A549 (cell line): ENCODE results near the gene CFAP77. TPM values are rescaled to one million over a fixed set of nuclear protein-coding genes. Genes with fewer than 3 reads are reported as not detected.
A peak's percentile ranks its signal among the peaks of the same experiment; 100 is the strongest.

Experiments used
- ATAC-seq, 2 experiments: fragments of 200-7000 bp in 1 of 2; fragments of >200 bp in 1 of 2; cut with Nextera tagmentation in 1 of 2; cut with Tn5 transposase in 1 of 2; 3 replicates each; pipeline versions ENCODE4 v1.8.0 to v1.9.1; 2018 to 2020; ENCODE audit warnings: mild to moderate bottlenecking in 1 of 2, moderate library complexity in 1 of 2
- CTCF ChIA-PET: fragments of 300-600 bp; sonication (Branson Sonifier 250); formaldehyde crosslinking; extraction: SDS; loops from one replicate; lab custom pipeline; 2021; ENCODE audit warnings: antibody characterized with exemption, inconsistent platforms; lab: Yijun Ruan, JAX
- POLR2A ChIA-PET: fragments of 350-600 bp; formaldehyde crosslinking; extraction: SDS; loops from one replicate; lab custom pipeline; 2021; ENCODE audit warnings: antibody characterized with exemption, inconsistent platforms; lab: Yijun Ruan, JAX
- DNase-seq, 2 experiments: peaks; one replicate each; pipeline versions ENCODE4 v3.0.0 to v3.0.0-alpha.2; 2011 to 2016; ENCODE audit warnings: low read depth in 1 of 2, low spot score in 1 of 2
- FAIRE-seq: peaks from 2 replicates; lab custom pipeline; 2011; peaks lifted over from hg19 to GRCh38; lab: Jason Lieb, UNC
- H3K27ac ChIP-seq, 2 experiments: fragments of >200 bp; sonication (Bioruptor Twin); formaldehyde crosslinking; 3 replicates each; pipeline ENCODE4 v1.5.1; 2016 to 2017
- H3K4me1 ChIP-seq: fragments of >200 bp; sonication (Bioruptor Twin); formaldehyde crosslinking; 3 replicates; pipeline ENCODE4 v1.6.1; 2016
- H3K4me2 ChIP-seq: fragments of >200 bp; sonication (Bioruptor Twin); formaldehyde crosslinking; 3 replicates; pipeline ENCODE4 v1.6.1; 2016
- H3K4me3 ChIP-seq: fragments of >200 bp; sonication (Bioruptor Twin); formaldehyde crosslinking; 3 replicates; pipeline ENCODE4 v1.5.1; 2016
- H3K9me3 ChIP-seq: fragments of >200 bp; sonication (Bioruptor Twin); formaldehyde crosslinking; 3 replicates; pipeline ENCODE4 v1.6.1; 2016
- BHLHE40 ChIP-seq: IDR thresholded peaks from 2 replicates; pipeline ENCODE4 v1.6.1; 2012; ENCODE audit warnings: low read depth, low read length, inconsistent platforms
- CHD2 ChIP-seq: fragments of 150-350 bp; IDR thresholded peaks from 2 replicates; pipeline ENCODE4 v1.6.1; 2014; ENCODE audit warnings: low read length; ENCODE audit not compliant: partially characterized antibody
- EHF ChIP-seq: fragments of 250-450 bp; sonication (Bioruptor Pico); IDR thresholded peaks from 2 replicates; pipeline ENCODE4 v1.5.0; 2020; ENCODE audit warnings: mild to moderate bottlenecking
- EHMT2 ChIP-seq: fragments of 200-600 bp; sonication (generic); IDR thresholded peaks from 2 replicates; pipeline ENCODE4 v1.6.1; 2016; ENCODE audit warnings: antibody characterized with exemption, low read depth, mild to moderate bottlenecking, moderate library complexity
- EP300 ChIP-seq, 2 experiments: fragments of >200 bp; sonication (Bioruptor Twin); formaldehyde crosslinking; IDR thresholded peaks; 2 replicates in 1 of 2; 3 replicates in 1 of 2; pipeline ENCODE4 v1.6.1; 2016 to 2017
- FOSB ChIP-seq: fragments of 250-450 bp; sonication (Bioruptor Pico); IDR thresholded peaks from 2 replicates; pipeline ENCODE4 v1.5.0; 2020; ENCODE audit warnings: mild to moderate bottlenecking, moderate library complexity
- HDAC2 ChIP-seq: fragments of 200-600 bp; sonication (generic); IDR thresholded peaks from 2 replicates; pipeline ENCODE4 v1.6.1; 2016
- HMGXB4 ChIP-seq: fragments of 250-450 bp; sonication (Bioruptor Pico); IDR thresholded peaks from 2 replicates; pipeline ENCODE4 v1.5.0; 2021; ENCODE audit warnings: mild to moderate bottlenecking, moderate library complexity, borderline replicate concordance
- HOXB13 ChIP-seq: fragments of 250-450 bp; sonication (Bioruptor Pico); IDR thresholded peaks from 2 replicates; pipeline ENCODE4 v1.5.0; 2020; ENCODE audit warnings: low read depth, mild to moderate bottlenecking, moderate library complexity
- HOXB5 ChIP-seq: fragments of 250-450 bp; sonication (Bioruptor Pico); IDR thresholded peaks from 2 replicates; pipeline ENCODE4 v1.5.0; 2020; ENCODE audit warnings: mild to moderate bottlenecking, moderate library complexity
- MAZ ChIP-seq: fragments of 150-350 bp; IDR thresholded peaks from 2 replicates; pipeline ENCODE4 v1.6.1; 2014; ENCODE audit warnings: antibody characterized with exemption, low read depth, low read length, borderline replicate concordance
- NPAS2 ChIP-seq: fragments of 250-450 bp; sonication (Bioruptor Pico); IDR thresholded peaks from 2 replicates; pipeline ENCODE4 v1.8.0; 2022; ENCODE audit warnings: mild to moderate bottlenecking, moderate library complexity, borderline replicate concordance
- NR3C1 ChIP-seq: fragments of >200 bp; sonication (Bioruptor Twin); formaldehyde crosslinking; IDR thresholded peaks from 3 replicates; pipeline ENCODE4 v1.6.1; 2017
- POLR2A ChIP-seq: IDR thresholded peaks from 2 replicates; pipeline ENCODE4 v1.6.1; 2012; ENCODE audit warnings: mild to moderate bottlenecking, low read length
- POLR2AphosphoS2 ChIP-seq: conservative IDR thresholded peaks from 2 replicates; pipeline ENCODE4 v1.6.1; 2012; ENCODE audit warnings: low read length, improper control_type of control experiment, inconsistent platforms
- REST ChIP-seq: fragments of 200-600 bp; sonication (generic); IDR thresholded peaks from 2 replicates; pipeline ENCODE4 v1.6.1; 2016; ENCODE audit warnings: antibody characterized with exemption, mild to moderate bottlenecking, moderate library complexity
- RFX5 ChIP-seq: fragments of 450-650 bp; IDR thresholded peaks from 2 replicates; pipeline ENCODE4 v1.7.1; 2014; ENCODE audit warnings: antibody characterized with exemption, mild to moderate bottlenecking, moderate library complexity
- RNF2 ChIP-seq: fragments of 200-600 bp; sonication (generic); IDR thresholded peaks from 2 replicates; pipeline ENCODE4 v1.6.1; 2016; ENCODE audit warnings: low read depth, mild to moderate bottlenecking, antibody characterized with exemption, moderate library complexity, borderline replicate concordance
- SREBF2 ChIP-seq: fragments of 450-650 bp; IDR thresholded peaks from 2 replicates; pipeline ENCODE4 v1.6.1; 2014; ENCODE audit warnings: mild to moderate bottlenecking, moderate library complexity
- TP53 ChIP-seq: fragments of 250-450 bp; sonication (Bioruptor Pico); IDR thresholded peaks from 2 replicates; pipeline ENCODE4 v1.5.0; 2021; ENCODE audit warnings: mild to moderate bottlenecking, moderate library complexity
- WGBS: methylation state at CpG from one replicate; pipeline ENCODE4 v1.1.6; 2017; ENCODE audit errors: missing lambda C conversion rate; 5-methylcytosine and 5-hydroxymethylcytosine counted together
- polyA plus RNA-seq, 4 experiments: library from polyadenylated mRNA; depleted of rRNA in 3 of 4; stranded (reverse); fragments of >200 nt; fragmentation: RNase III in 1 of 4; extraction: RNeasy Plus Mini Kit Qiagen cat#74134 plus additional on column Dnase treatment in 1 of 4; gene quantifications; 2 replicates in 3 of 4; 3 replicates in 1 of 4; pipeline ENCODE4 v1.2.3, GENCODE V29; 2011 to 2017
- TF ChIP-seq, protein P1 (sequence below): fragments of >200 bp; sonication (Bioruptor Twin); formaldehyde crosslinking; IDR thresholded peaks from 2 replicates; pipeline ENCODE4 v1.6.1; 2016
- TF ChIP-seq, protein P2 (sequence below): IDR thresholded peaks from 2 replicates; pipeline ENCODE4 v1.6.1; 2012; ENCODE audit warnings: low read depth, borderline replicate concordance
- TF ChIP-seq, protein P3 (sequence below): fragments of >200 bp; sonication (Bioruptor Twin); formaldehyde crosslinking; IDR thresholded peaks from 3 replicates; pipeline ENCODE4 v1.5.1; 2016

The CFAP77 gene
- polyA plus RNA-seq, 2 of the 4 experiments (the other 2 are of a cell fraction) = 0.05 TPM; not detected in 1

DNA sequence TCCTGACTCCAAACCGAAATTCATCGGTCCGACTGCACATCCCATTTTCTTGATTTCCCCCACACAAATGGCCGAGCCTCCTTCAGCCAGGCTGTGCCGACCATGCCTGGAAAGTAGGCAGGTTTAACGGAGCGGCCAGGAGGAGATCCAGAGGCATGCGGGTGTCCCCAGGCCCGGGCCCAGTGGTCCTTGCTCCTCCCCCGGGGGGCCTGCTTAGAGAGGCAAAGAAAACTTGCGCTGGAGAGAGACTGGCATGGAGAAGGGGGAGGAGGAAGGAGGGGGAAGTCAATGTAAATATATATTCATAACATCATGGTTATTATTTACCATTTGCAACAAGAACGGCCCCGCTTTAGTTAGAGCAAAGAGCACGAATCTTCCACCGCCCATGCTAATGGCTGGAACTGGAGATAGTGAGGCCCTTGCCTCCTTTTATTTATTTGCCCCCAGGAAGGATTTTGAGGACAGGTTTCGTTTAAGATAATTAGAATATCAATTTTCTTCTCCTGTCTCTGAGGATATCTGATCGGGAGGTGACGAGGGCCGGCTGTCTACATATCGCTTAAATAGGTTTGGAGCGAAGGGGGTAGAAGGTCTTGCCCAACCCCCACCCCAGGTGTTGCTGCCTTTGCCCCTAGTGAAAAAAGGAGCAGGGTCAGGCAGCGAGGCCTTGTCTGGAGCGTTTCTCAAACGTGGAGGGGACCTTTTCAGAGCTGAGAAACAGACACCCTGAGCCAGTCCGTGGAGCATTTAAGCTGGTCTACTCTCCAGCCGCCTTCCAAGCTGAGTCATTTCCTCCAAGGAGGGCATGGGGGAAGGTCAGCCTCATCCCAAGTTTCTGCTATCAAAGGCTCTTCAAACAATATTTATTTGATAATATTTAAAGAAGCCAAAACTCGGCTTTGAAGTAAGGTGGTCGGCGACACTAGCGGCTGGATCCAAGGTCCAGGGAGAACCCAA, 174.9 kb downstream of the CFAP77 start:
- Histone ChIP-seq H3K4me1 (peaks cover 21% of the 10 kb centered on the region; the same call in 2 of the 3 replicates), H3K4me2 (no peak overlapping the region; the same call in 2 of the 3 replicates), H3K4me3 (no peak overlapping the region), H3K9me3 (no peaks in the 10 kb centered on the region), H3K27ac (no peak overlapping the region)
- TF ChIP-seq POLR2AphosphoS2 (no peak), RNF2 (no peak), MAZ (no peak), FOSB (CRISPR knock-in tag) (no peak), HOXB13 (no peak), HMGXB4 (CRISPR knock-in tag) (no peak), BHLHE40 (no peak), RFX5 (no peak), EP300 (IDR thresholded peaks at IDR 0.05) (no peak), HDAC2 (no peak), EHF (CRISPR knock-in tag) (no peak), NPAS2 (CRISPR knock-in tag) (no peak)
- TF ChIP-seq, protein P1, sequence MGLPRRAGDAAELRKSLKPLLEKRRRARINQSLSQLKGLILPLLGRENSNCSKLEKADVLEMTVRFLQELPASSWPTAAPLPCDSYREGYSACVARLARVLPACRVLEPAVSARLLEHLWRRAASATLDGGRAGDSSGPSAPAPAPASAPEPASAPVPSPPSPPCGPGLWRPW = no peak
- TF ChIP-seq, protein P2, sequence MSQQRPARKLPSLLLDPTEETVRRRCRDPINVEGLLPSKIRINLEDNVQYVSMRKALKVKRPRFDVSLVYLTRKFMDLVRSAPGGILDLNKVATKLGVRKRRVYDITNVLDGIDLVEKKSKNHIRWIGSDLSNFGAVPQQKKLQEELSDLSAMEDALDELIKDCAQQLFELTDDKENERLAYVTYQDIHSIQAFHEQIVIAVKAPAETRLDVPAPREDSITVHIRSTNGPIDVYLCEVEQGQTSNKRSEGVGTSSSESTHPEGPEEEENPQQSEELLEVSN = no peak
- TF ChIP-seq, protein P3, sequence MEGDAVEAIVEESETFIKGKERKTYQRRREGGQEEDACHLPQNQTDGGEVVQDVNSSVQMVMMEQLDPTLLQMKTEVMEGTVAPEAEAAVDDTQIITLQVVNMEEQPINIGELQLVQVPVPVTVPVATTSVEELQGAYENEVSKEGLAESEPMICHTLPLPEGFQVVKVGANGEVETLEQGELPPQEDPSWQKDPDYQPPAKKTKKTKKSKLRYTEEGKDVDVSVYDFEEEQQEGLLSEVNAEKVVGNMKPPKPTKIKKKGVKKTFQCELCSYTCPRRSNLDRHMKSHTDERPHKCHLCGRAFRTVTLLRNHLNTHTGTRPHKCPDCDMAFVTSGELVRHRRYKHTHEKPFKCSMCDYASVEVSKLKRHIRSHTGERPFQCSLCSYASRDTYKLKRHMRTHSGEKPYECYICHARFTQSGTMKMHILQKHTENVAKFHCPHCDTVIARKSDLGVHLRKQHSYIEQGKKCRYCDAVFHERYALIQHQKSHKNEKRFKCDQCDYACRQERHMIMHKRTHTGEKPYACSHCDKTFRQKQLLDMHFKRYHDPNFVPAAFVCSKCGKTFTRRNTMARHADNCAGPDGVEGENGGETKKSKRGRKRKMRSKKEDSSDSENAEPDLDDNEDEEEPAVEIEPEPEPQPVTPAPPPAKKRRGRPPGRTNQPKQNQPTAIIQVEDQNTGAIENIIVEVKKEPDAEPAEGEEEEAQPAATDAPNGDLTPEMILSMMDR = no peak
- no peak for FAIRE-seq
- ChIA-PET POLR2A (no interaction called here), CTCF (interaction anchor here (1.0 kb wide), 1 partner anchor 10 kb away, joined by 4 read pairs; no protein-coding TSS in a partner anchor)
- ATAC-seq = no peak
- peak in 1 of 2 experiments; percentile 12 for DNase-seq
- whole genome bisulfite sequencing = 64% methylated on average over 29 of the region's 30 CpGs

GRCh38 chr9:132585954-132586829, 176.2 kb downstream of the CFAP77 start:
- ChIA-PET POLR2A (no interaction called here), CTCF (interaction anchor here (0.6 to 2.3 kb wide), 3 partner anchors 11 to 83 kb away, joined by 3 to 11 read pairs (median 3); no protein-coding TSS in a partner anchor)
- no peak overlapping the region for H3K4me2 ChIP-seq
- WGBS = 87% methylated on average over 42 of the region's 42 CpGs
- H3K9me3 ChIP-seq = no peaks in the 10 kb centered on the region
- FAIRE-seq = no peak
- no peak for DNase-seq
- no peak overlapping the region for H3K4me3 ChIP-seq
- no peak for ATAC-seq
- H3K27ac ChIP-seq = no peak overlapping the region
- peaks cover 21% of the 10 kb centered on the region; the same call in 2 of the 3 replicates for H3K4me1 ChIP-seq
- no peak for TF ChIP-seq CHD2
- TF ChIP-seq NR3C1 = no peak
- no peak for TF ChIP-seq SREBF2
- TF ChIP-seq, protein P3 = no peak
- no peak for TF ChIP-seq TP53
- TF ChIP-seq HOXB5 (CRISPR knock-in tag) = no peak
- TF ChIP-seq EHMT2 = no peak
- no peak for TF ChIP-seq REST
- TF ChIP-seq BHLHE40 = no peak
- no peak for TF ChIP-seq RNF2
- no peak for TF ChIP-seq POLR2A
